ENCODE measurements around the gene AOAH. TPM values are rescaled to one million over a fixed set of nuclear protein-coding genes. Genes with fewer than 3 reads are reported as not detected.

The AOAH gene
- total RNA-seq, 1 donor from 2014 or later = not detected

DNA sequence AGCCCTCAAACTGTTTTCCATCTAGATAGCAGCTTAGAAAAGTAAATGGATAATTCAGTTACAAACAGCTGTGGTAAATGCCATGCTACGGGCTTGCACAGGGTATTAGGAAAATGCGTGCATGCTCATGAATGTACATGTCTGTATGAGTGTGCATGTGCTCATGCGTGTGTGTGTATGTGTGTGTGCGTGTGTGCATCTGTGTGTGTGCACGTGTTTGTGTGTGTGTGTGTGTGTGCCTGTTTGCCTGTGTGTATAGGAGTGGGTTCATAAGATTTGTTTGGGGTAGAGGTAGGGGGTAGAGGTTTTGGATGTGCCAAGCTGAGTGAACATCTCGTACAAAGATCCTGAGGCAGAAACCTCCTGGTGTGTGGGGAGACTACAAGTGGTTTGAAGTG, 52.9 kb downstream of the AOAH start:
- no peak overlapping the region for H3K4me3 Mint-ChIP-seq

DNA sequence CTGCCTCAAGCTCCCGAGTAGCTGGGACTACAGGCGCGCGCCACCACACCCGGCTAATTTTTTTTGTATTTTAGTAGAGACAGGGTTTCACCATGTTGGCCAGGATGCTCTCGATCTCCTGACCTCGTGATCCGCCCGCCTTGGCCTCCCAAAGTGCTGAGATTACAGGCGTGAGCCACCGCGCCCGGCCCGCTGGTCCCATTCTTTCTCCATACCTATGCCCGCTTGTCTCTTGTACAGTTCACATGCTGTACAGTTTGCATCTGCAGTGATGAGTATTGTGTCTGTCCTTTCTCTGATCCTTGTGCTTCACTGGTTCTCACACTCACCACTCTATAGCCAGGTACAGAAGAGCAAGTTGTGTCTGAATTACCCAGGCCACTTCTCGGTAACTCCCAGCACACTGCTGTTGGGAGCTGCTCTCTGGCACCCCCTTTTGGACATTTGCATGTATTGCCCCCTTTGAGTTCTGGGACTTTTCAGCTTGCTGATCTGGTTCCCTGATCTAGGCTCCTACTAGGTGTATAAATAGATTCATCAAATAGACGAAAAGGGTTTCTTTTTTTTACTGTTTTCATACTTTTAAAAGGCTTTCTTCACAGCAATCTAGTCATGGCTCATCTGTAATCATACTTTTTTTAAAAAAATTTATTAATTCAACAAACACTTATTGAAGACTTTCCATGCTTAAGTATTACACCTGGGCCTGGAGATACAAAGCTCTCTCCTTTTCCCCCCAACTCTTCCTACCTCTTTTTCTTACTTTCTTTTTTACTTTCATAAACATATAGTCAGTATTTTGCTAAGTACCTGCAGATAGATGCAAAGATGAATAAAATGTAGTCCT, 53.5 kb downstream of the AOAH start:
- Mint-ChIP-seq H3K9me3 (peaks cover 2% of the 10 kb centered on the region), H3K36me3 (ENCODE audit: low read depth) (no peaks in the 10 kb centered on the region), H3K27ac (ENCODE audit: unreplicated experiment) (no peak overlapping the region), H3K4me1 (no peaks in the 10 kb centered on the region), H3K4me3 (no peak overlapping the region), H3K27me3 (ENCODE audit: low read depth) (no peaks in the 10 kb centered on the region)
- TF ChIP-seq, protein P1, sequence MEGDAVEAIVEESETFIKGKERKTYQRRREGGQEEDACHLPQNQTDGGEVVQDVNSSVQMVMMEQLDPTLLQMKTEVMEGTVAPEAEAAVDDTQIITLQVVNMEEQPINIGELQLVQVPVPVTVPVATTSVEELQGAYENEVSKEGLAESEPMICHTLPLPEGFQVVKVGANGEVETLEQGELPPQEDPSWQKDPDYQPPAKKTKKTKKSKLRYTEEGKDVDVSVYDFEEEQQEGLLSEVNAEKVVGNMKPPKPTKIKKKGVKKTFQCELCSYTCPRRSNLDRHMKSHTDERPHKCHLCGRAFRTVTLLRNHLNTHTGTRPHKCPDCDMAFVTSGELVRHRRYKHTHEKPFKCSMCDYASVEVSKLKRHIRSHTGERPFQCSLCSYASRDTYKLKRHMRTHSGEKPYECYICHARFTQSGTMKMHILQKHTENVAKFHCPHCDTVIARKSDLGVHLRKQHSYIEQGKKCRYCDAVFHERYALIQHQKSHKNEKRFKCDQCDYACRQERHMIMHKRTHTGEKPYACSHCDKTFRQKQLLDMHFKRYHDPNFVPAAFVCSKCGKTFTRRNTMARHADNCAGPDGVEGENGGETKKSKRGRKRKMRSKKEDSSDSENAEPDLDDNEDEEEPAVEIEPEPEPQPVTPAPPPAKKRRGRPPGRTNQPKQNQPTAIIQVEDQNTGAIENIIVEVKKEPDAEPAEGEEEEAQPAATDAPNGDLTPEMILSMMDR (conservative IDR thresholded peaks at IDR 0.05) = peak; percentile 81
- peak; percentile 65 for DNase-seq (ENCODE audit: low read depth, low spot score)

More for the DNA sequence above, 52.9 kb downstream of the AOAH start:
- Mint-ChIP-seq H3K36me3 (ENCODE audit: low read depth) (no peaks in the 10 kb centered on the region), H3K9me3 (peaks cover 2% of the 10 kb centered on the region), H3K4me1 (no peaks in the 10 kb centered on the region), H3K27ac (ENCODE audit: unreplicated experiment) (no peak overlapping the region), H3K27me3 (ENCODE audit: low read depth) (no peaks in the 10 kb centered on the region)
- no peak for DNase-seq (ENCODE audit: low read depth, low spot score)
- TF ChIP-seq, protein P1 (conservative IDR thresholded peaks at IDR 0.05) = no peak

DNA sequence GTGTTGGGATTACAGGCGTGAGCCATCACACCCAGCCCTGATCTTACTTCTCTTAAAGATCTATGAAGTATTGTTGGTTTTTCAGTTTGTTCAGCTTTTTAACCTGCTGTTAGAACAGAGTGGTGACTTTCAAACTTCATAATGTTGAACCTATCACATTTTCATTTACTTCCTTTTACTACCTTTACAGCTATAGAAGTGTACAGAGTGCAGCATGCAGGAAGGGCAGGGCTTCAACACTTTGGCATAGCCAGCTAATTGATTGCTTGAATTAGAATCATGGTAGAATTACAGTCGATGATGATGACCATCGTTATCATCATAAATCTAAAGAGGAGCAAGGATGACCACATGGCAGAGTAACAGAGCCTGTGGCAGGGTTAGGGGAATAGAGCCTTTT, 55.5 kb downstream of the AOAH start:
- Mint-ChIP-seq H3K4me1 (no peaks in the 10 kb centered on the region), H3K27ac (ENCODE audit: unreplicated experiment) (no peak overlapping the region), H3K36me3 (ENCODE audit: low read depth) (peaks cover 4% of the 10 kb centered on the region), H3K27me3 (ENCODE audit: low read depth) (no peaks in the 10 kb centered on the region), H3K9me3 (peaks cover 2% of the 10 kb centered on the region), H3K4me3 (no peak overlapping the region)
- no peak for DNase-seq (ENCODE audit: low read depth, low spot score)
- TF ChIP-seq, protein P1 (conservative IDR thresholded peaks at IDR 0.05) = no peak

DNA sequence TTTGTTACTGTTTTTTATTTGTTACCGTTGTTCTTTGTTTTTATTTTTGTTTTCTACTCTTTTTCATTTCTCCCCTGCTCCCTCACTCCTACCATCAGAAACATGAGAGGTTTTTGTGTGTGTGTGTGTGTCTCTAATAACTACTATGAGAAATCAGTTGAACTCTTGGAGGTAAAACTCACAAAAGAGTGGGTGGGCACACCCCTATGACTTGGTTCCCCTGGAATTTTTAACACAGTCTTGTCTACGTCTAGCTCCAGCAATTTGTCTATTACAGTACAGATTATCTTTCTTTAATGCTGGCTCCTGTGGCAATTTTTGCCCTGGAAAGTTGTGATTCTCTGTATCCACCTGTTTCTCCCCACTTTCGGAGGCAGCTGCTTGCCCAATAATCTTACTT, 56.2 kb downstream of the AOAH start:
- no peak for DNase-seq (ENCODE audit: low read depth, low spot score)
- Mint-ChIP-seq H3K4me3 (no peak overlapping the region), H3K9me3 (peaks cover 2% of the 10 kb centered on the region), H3K36me3 (ENCODE audit: low read depth) (peaks cover 4% of the 10 kb centered on the region), H3K27ac (ENCODE audit: unreplicated experiment) (no peak overlapping the region), H3K4me1 (no peaks in the 10 kb centered on the region), H3K27me3 (ENCODE audit: low read depth) (no peaks in the 10 kb centered on the region)
- TF ChIP-seq, protein P1 (conservative IDR thresholded peaks at IDR 0.05) = no peak

DNA sequence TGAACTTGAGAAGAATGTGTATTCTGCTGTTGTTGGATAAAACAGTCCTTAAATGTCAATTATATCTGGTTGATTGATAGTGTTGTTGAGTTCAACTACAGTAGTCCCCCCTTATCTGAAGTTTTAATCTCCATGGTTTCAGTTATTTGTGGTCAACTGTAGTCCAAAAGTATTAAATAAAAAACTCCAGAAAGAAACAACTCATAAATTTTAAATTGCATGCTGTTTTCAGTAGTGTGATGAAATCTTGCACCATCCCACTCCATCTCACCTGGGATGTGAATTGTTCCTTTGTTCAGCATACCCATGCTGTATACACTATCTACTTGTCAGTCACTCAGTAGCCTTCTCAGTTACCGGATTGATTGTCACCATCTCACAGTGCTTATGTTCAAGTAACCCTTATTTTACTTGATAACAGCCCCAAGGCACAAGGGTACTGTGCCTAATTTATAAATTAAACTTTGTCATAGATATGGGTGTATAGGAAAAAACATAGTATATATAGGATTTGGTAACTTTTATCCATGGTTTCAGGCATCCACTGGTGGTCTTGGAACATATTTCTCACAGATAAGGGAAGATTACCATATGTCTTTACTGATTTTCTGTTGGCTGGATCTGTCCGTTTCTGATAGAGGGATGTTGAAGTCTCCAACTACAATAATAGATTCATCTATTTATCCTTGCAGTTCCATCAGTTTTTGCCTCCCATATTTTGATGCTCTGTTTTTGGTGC, 57.1 kb downstream of the AOAH start:
- H3K27me3 Mint-ChIP-seq (ENCODE audit: low read depth) = no peaks in the 10 kb centered on the region
- no peaks in the 10 kb centered on the region for H3K4me1 Mint-ChIP-seq
- peaks cover 2% of the 10 kb centered on the region for H3K9me3 Mint-ChIP-seq
- H3K4me3 Mint-ChIP-seq = no peak overlapping the region
- TF ChIP-seq, protein P1 (conservative IDR thresholded peaks at IDR 0.05) = no peak
- H3K36me3 Mint-ChIP-seq (ENCODE audit: low read depth) = peaks cover 4% of the 10 kb centered on the region
- no peak overlapping the region for H3K27ac Mint-ChIP-seq (ENCODE audit: unreplicated experiment)
- DNase-seq (ENCODE audit: low read depth, low spot score) = no peak
